HG02610 (cell line): ENCODE results near the gene SH3BGRL2.
A peak's percentile ranks its signal among the peaks of the same experiment; 100 is the strongest.

Experiments
- ATAC-seq: cut with Tn5 transposase; IDR thresholded peaks from one replicate; pipeline ENCODE4 v1.9.1; 2021; ENCODE audit warnings: mild to moderate bottlenecking, moderate library complexity; ENCODE audit not compliant: unreplicated experiment

SH3BGRL2 gene

DNA sequence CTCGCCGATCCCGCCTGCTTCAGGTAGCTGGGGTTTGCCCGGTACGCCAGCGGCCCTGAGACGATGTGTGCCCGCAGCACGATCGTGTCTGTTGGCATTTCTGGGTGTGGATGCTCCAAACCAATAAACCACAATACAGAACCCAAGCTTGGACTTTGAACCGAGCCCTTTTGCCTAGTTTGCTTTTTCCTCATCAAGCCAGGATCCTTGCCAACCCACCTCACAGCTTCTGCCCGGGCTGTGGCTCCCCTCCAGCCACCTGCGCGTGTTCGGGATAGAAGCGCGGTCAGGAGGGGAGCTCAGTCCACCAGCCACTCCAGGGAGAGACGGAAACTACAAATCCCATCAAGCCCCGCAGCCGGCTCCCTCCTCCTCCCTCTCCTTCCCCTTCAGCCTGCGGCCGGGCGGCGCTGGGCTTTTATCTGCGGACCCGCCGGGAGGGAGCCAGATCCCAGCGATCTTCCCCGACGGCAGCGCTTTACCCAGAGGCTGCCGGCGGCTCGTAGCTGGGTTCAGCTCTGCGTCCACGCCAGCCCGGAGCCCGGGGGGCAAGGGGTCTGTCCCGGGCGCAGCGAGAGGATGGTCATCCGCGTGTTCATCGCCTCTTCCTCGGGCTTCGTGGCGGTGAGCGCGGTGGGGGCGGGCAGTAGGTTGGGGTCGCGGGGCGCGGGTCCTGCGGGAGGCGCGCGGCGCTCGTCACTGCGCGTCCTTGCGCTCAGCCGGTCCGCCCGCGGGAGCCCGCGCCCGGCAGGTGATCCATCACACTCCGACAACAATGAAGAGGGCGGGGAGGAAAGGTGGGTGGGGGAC is at the start of gene SH3BGRL2:
TSS of gene SH3BGRL2 (plus strand) at position 447 of the 810 bp plus-strand sequence. CDS start at position 580, 133 bp downstream.
- peak; percentile 74 for ATAC-seq

DNA sequence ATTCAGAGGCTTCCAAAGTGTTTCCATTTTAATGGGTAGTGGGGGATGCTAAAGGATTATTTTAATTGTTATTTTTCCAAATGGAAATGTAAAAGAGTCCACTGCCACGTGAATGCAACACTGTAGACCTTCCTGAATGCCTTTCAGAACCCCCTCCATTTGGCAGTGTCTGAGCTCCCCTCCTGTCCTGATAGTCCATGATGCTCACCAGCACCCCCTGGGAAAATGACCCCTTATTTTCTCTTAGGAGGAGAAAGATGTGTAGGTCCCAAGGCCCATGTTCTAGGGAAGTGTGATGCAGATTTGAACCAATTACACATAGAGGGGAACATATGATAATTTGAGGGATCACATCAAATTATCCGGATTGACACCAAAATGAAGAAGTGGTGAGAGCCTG is 46.8 kb upstream of the SH3BGRL2 start:
- no peak for ATAC-seq

- no peak for ATAC-seq
These were observed 44.6 kb upstream of the SH3BGRL2 start for GRCh38 chr6:79586548-79586947.

DNA sequence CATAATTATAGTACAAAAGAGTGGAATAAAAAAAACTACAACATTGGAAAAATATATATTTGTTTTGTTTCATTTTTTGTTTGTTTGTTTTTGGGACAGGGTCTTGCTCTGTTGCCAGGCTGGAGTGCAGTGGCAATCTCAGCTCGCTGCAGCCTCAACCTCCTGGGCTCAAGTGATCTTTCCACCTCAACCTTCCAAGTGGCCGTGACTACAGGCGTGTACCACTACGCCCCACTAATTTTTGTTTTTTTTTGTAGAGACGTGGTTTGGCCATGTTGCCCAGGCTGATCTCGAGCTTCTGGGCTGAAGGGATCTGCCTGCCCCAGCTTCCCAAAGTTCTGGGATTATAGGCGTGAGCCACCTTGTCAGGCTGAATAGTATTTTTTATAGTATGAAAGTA is 41.4 kb upstream of the SH3BGRL2 start:
- ATAC-seq = no peak

DNA sequence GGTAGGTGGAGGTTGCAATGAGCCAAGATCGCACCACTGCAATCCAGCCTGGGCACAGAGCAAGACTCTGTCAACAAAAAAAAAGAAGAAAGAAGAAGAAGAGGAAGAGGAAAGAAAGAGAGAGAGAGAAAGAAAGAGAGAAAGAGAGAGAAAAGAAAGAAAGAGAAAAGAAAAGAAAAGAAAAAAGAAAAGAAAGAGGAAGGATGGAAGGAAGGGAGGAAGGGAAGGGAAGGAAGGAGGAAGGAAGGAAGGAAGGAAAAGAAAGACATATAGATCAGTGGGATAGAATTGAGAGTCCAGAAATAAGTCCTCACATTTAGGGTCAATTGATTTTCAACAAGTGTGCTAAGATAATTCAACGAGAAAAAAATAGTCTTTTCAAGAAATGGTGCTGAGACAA is 34.0 kb upstream of the SH3BGRL2 start:
- ATAC-seq = no peak

DNA sequence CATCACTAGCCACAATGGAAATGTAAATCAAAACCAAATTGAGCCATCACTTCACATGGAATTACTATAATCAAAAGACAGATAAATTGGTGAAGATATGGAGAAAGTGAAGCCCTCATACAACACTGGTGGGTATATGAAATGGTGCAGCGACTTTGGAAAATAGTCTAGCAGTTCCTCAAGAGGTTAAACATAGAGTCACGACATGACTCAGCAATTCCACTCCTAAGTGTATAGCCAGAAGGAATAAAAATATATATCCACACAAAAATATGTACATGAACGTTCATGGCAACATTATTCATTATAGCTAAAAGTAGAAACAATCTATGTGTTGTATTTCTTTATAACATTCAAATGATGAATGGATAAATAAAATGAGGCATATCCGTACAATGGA is 33.1 kb upstream of the SH3BGRL2 start:
- ATAC-seq = no peak

DNA sequence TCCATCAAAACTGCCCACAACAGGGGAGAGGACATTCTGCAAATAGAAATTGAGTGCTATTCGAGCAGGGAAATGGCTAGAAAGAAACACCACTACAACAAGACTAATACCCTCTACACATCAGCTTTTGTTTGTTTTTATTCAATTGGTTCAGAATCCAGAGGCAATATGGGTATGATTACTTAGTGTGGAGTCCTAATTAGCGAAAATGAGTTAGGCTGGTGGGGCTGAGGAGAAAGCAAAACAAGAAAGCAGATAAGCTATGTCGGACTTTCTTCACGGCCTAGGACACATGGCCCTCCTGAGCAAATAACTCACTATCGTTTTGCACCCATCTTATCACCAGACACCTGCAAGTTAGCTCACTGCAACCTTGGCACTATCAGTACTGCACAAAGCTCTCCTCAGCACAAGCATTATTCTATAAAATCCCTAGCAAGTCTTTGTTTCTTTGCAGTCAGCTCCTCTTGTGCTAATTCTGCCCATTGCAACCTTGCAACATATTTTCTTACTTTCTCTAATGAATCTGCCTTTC is 31.3 kb upstream of the SH3BGRL2 start:
- no peak for ATAC-seq

GRCh38 chr6:79600313-79600712 is 30.8 kb upstream of the SH3BGRL2 start:
- no peak for ATAC-seq

GRCh38 chr6:79600812-79601609 is 30.1 kb upstream of the SH3BGRL2 start:
- ATAC-seq = no peak

DNA sequence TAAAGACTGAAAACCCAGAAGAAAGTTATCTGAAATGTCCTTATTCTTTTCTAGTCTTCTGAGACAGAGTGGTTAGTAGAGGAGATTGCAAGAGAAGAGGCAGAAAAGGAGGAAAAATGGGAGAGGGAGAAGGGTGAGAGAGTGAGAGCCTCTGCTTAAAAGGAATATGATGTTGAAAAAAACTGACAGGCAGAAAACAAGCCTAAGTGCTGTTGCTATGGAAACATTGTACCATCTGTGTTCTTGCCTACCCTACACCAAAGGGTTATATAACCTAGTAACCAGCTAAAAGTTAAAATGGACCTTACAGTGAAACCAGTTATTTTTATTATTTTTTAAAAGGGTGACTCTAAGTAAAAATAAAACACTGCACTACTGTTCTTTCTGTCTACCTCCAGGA is 28.3 kb upstream of the SH3BGRL2 start:
- no peak for ATAC-seq

DNA sequence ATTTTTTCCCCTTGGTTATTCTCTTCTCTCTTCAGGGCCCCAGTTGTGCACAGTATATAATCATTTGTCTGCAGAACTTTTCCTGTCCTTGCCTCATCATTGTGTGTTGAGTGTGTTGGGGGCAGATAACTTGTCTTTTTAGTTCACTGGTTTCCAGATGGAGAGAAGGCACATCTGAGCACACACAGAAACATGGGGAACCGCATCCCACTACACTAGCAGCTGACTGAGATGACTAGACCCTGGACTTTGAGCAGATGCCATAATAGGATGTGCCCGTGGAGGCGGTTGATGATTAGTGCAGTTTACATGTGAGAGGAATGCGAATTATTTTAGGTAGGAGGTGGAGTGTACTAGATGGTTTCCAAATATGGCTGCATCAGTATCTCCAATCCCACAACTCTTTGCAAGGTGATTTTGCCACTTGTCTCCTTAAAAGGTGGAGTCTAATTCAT is 26.5 kb upstream of the SH3BGRL2 start:
- ATAC-seq = no peak

DNA sequence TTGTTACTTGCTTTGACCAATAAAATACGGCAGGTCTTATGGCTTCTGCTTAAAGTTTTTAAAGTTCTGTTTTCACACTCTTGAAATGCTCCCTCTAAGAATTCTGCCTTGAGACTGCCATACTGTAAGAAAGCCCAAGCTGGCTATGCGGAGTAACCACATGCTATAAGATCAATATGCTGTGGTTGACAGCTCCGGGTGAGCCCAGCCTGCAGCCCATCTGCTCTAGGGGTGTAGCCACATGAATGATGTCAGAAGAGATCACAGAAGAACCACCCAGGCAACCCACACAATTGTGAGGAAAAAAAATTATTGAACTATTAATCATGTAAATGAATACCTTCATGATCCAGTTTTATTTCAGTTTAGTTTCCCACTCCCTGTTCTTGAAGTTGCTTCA is 26.1 kb upstream of the SH3BGRL2 start:
- no peak for ATAC-seq

DNA sequence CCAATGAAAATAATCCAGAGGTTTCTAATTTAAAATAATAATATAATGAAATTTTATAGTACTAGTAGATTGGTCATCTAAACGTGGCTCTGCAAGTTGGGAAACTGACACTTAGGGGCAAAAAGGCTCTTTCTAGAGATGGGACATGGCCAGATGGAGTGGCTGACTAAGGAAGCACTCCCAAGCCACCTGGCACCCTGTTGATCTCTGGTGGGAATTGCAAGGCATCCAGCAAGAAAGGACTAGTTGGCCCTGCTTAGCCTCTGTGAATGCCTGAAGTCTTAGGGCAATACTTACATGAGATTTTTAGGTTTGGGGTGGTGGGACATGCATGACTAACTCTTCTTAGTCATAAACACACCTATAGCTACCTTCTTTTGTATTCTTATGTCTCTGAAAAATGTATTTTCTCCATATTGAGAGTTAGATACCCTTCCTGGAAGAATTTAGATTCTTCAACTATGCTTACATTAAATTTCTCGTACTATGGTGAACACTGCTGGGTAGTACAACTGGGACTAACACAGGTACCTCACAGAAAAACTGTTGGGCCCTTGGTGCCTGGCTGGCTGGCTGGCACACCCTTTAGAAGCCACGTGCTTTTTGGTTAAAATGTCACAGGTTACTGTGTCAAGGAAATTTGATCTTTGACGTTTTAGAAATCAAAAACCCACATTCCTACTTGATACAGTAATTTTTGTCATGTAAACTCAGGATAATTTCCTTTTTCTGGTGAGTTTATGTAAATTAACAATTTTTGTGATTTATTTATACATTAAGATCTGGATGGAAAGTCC is 25.0 kb upstream of the SH3BGRL2 start:
- no peak for ATAC-seq

DNA sequence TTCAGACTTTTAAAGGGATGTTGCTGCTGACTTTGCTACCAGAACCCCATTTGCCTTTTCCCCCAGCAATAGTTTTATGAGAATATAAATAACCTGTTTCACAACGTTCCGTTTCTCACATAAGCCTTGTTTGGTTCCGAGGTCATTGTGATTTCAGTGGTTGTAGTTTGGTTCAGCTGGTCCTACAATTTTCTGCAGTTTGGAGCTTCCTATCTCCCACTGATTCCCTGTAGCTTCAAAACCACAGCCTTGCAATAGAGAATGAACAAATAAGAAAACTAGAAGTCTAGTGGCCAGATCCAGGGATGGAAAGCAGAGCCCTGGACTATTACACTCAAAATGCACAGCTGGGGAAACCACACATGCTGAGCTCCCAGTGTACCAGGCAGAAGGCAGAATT is 24.1 kb upstream of the SH3BGRL2 start:
- no peak for ATAC-seq

DNA sequence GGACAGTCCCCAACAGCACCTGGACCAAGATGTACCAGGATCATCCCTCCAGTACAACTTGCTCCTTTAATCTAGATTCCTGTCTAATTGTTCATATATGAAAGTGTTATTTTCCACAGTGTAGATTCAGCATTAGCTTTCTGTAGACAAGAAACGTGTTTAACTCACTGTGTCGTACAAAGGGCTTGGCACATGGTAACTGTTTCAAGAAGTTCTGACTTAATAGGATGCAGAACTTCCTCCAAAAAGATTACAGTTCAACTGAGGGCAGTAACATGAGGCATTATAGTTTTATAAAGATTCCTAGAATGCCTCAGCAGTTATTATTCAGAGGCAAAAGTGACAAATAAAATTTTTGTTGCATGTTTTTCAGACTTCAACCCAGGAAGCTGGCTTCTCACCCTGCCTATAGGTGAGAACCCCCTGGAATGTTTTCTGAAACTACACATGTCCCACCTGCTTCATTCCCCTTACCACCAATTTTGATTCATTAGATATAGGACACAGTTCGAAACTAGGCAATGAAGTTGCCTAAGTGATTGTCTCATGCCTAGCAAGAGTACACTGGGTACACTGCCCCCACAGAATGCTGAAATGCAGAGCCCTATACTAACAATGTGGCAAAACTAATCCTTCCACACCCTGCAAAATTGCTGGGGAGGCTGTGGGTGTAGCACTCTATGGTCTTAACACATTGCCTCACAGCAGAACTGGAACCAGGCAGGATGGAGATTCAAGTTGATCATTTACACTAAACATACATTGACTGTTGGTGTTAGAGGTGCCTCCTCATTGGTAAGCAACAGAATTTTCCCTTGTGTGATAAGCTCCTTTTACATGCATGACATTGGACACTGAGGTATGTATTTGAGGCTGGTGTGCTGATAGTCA is 22.6 kb upstream of the SH3BGRL2 start:
- ATAC-seq = no peak

DNA sequence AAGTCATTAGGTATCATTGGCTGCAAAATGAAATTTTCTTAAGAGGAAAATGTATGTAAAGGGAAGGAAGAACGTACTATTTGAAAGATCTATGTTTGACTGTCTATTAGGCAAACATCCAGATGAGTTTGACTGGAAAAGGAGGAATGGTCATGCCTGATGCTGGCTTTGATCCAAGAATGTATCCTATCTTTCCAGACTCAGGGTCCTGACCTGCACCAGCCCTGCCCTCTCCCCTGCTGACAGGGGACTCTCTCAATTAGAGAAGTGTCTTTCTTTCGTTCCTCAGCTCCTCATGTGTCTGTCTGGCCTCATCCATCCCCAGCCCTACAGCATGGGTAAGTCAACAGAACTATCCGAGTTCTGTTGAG is 21.9 kb upstream of the SH3BGRL2 start:
- ATAC-seq = no peak

- ATAC-seq = no peak
These were observed 20.7 kb upstream of the SH3BGRL2 start for GRCh38 chr6:79610306-79611009.

GRCh38 chr6:79612457-79612856 is 18.7 kb upstream of the SH3BGRL2 start:
- ATAC-seq = no peak

DNA sequence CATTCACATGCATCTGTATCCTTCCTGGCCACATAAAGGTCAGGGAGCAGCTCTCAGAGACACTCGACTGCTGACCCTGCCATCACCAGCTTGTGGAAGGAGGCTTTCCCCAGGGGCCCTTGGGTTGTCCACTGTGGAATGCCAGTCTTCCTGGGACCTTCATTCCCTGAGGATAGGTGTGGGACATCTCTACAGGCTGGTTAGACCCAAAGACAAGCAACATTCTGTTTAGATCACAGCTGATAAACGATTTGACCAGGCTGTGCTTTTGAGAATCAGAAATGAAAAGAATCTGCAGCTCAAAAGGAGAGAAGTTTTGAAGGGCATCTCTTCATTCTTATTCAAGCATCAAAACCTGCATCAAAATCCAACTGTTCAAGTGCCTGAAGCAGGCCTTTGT is 18.2 kb upstream of the SH3BGRL2 start:
- ATAC-seq = no peak
